A549 (cell line): ENCODE results near the gene OTUD7B. TPM values are rescaled to one million over a fixed set of nuclear protein-coding genes. Genes with fewer than 3 reads are reported as not detected.
"Not testable (repeated sequence)": the region's sequence is repeated elsewhere in the genome, so short reads cannot be mapped to it uniquely, and the experiment has no call there.

ENCODE experiments used
- ATAC-seq, 2 experiments: fragments of 200-7000 bp in 1 of 2; fragments of >200 bp in 1 of 2; cut with Nextera tagmentation in 1 of 2; cut with Tn5 transposase in 1 of 2; 3 replicates each; pipeline versions ENCODE4 v1.8.0 to v1.9.1; 2018 to 2020; ENCODE audit warnings: mild to moderate bottlenecking in 1 of 2, moderate library complexity in 1 of 2
- CTCF ChIA-PET: fragments of 300-600 bp; sonication (Branson Sonifier 250); formaldehyde crosslinking; extraction: SDS; loops from one replicate; lab custom pipeline; 2021; ENCODE audit warnings: antibody characterized with exemption, inconsistent platforms; lab: Yijun Ruan, JAX
- POLR2A ChIA-PET: fragments of 350-600 bp; formaldehyde crosslinking; extraction: SDS; loops from one replicate; lab custom pipeline; 2021; ENCODE audit warnings: antibody characterized with exemption, inconsistent platforms; lab: Yijun Ruan, JAX
- DNase-seq, 2 experiments: peaks; one replicate each; pipeline versions ENCODE4 v3.0.0 to v3.0.0-alpha.2; 2011 to 2016; ENCODE audit warnings: low read depth in 1 of 2, low spot score in 1 of 2
- FAIRE-seq: peaks from 2 replicates; lab custom pipeline; 2011; peaks lifted over from hg19 to GRCh38; lab: Jason Lieb, UNC
- H3K27ac ChIP-seq, 2 experiments: fragments of >200 bp; sonication (Bioruptor Twin); formaldehyde crosslinking; 3 replicates each; pipeline ENCODE4 v1.5.1; 2016 to 2017
- H3K4me1 ChIP-seq: fragments of >200 bp; sonication (Bioruptor Twin); formaldehyde crosslinking; 3 replicates; pipeline ENCODE4 v1.6.1; 2016
- H3K4me2 ChIP-seq: fragments of >200 bp; sonication (Bioruptor Twin); formaldehyde crosslinking; 3 replicates; pipeline ENCODE4 v1.6.1; 2016
- H3K4me3 ChIP-seq: fragments of >200 bp; sonication (Bioruptor Twin); formaldehyde crosslinking; 3 replicates; pipeline ENCODE4 v1.5.1; 2016
- H3K9me3 ChIP-seq: fragments of >200 bp; sonication (Bioruptor Twin); formaldehyde crosslinking; 3 replicates; pipeline ENCODE4 v1.6.1; 2016
- BHLHE40 ChIP-seq: IDR thresholded peaks from 2 replicates; pipeline ENCODE4 v1.6.1; 2012; ENCODE audit warnings: low read depth, low read length, inconsistent platforms
- CEBPB ChIP-seq, 2 experiments: fragments of >200 bp in 1 of 2; sonication (Bioruptor Twin) in 1 of 2; formaldehyde crosslinking in 1 of 2; IDR thresholded peaks; 2 replicates each; pipeline ENCODE4 v1.6.1; 2012 to 2016
- EHF ChIP-seq: fragments of 250-450 bp; sonication (Bioruptor Pico); IDR thresholded peaks from 2 replicates; pipeline ENCODE4 v1.5.0; 2020; ENCODE audit warnings: mild to moderate bottlenecking
- FOSL2 ChIP-seq, 2 experiments: fragments of 450-650 bp in 1 of 2; fragments of >200 bp in 1 of 2; sonication (Bioruptor Twin) in 1 of 2; formaldehyde crosslinking; IDR thresholded peaks; 2 replicates each; pipeline versions ENCODE4 v1.5.0 to v1.6.1; 2016 to 2020; ENCODE audit warnings: mild to moderate bottlenecking in 1 of 2, moderate library complexity in 1 of 2
- FOXS1 ChIP-seq: fragments of 250-450 bp; sonication (Bioruptor Pico); IDR thresholded peaks from 2 replicates; pipeline ENCODE4 v1.5.0; 2020; ENCODE audit warnings: mild to moderate bottlenecking, moderate library complexity
- GATA3 ChIP-seq: IDR thresholded peaks from 2 replicates; pipeline ENCODE4 v1.6.1; 2012; ENCODE audit warnings: borderline replicate concordance
- HEYL ChIP-seq: fragments of 250-450 bp; sonication (Bioruptor Pico); IDR thresholded peaks from 2 replicates; pipeline ENCODE4 v1.8.0; 2021; ENCODE audit warnings: mild to moderate bottlenecking, moderate library complexity
- HOXA7 ChIP-seq: fragments of 250-450 bp; sonication (Bioruptor Pico); IDR thresholded peaks from 2 replicates; pipeline ENCODE4 v1.5.0; 2020; ENCODE audit warnings: mild to moderate bottlenecking, moderate library complexity
- HOXB13 ChIP-seq: fragments of 250-450 bp; sonication (Bioruptor Pico); IDR thresholded peaks from 2 replicates; pipeline ENCODE4 v1.5.0; 2020; ENCODE audit warnings: low read depth, mild to moderate bottlenecking, moderate library complexity
- HOXB5 ChIP-seq: fragments of 250-450 bp; sonication (Bioruptor Pico); IDR thresholded peaks from 2 replicates; pipeline ENCODE4 v1.5.0; 2020; ENCODE audit warnings: mild to moderate bottlenecking, moderate library complexity
- POLR2A ChIP-seq: IDR thresholded peaks from 2 replicates; pipeline ENCODE4 v1.6.1; 2012; ENCODE audit warnings: mild to moderate bottlenecking, low read length
- POLR2AphosphoS2 ChIP-seq: conservative IDR thresholded peaks from 2 replicates; pipeline ENCODE4 v1.6.1; 2012; ENCODE audit warnings: low read length, improper control_type of control experiment, inconsistent platforms
- RAD21 ChIP-seq, 2 experiments: fragments of >200 bp in 1 of 2; sonication (Bioruptor Twin) in 1 of 2; formaldehyde crosslinking in 1 of 2; IDR thresholded peaks in 1 of 2; conservative IDR thresholded peaks in 1 of 2; 2 replicates in 1 of 2; 3 replicates in 1 of 2; pipeline ENCODE4 v1.6.1; 2012 to 2018; ENCODE audit warnings: inconsistent platforms in 1 of 2
- TP53 ChIP-seq: fragments of 250-450 bp; sonication (Bioruptor Pico); IDR thresholded peaks from 2 replicates; pipeline ENCODE4 v1.5.0; 2021; ENCODE audit warnings: mild to moderate bottlenecking, moderate library complexity
- ZC3H11A ChIP-seq: fragments of 450-650 bp; IDR thresholded peaks from 2 replicates; pipeline ENCODE4 v1.6.1; 2014; ENCODE audit warnings: antibody characterized with exemption, mild to moderate bottlenecking
- ZSCAN20 ChIP-seq: fragments of 250-450 bp; sonication (Bioruptor Pico); IDR thresholded peaks from 2 replicates; pipeline ENCODE4 v1.8.0; 2022; ENCODE audit warnings: mild to moderate bottlenecking, moderate library complexity
- WGBS: methylation state at CpG from one replicate; pipeline ENCODE4 v1.1.6; 2017; ENCODE audit errors: missing lambda C conversion rate; 5-methylcytosine and 5-hydroxymethylcytosine counted together
- polyA plus RNA-seq, 4 experiments: library from polyadenylated mRNA; depleted of rRNA in 3 of 4; stranded (reverse); fragments of >200 nt; fragmentation: RNase III in 1 of 4; extraction: RNeasy Plus Mini Kit Qiagen cat#74134 plus additional on column Dnase treatment in 1 of 4; gene quantifications; 2 replicates in 3 of 4; 3 replicates in 1 of 4; pipeline ENCODE4 v1.2.3, GENCODE V29; 2011 to 2017
- TF ChIP-seq, protein P1 (sequence below): fragments of 250-450 bp; sonication (Bioruptor Pico); IDR thresholded peaks from 2 replicates; pipeline ENCODE4 v1.5.0; 2020; ENCODE audit warnings: low read depth, mild to moderate bottlenecking, moderate library complexity
- TF ChIP-seq, protein P2 (sequence below): fragments of 200-600 bp; sonication (generic); IDR thresholded peaks from 2 replicates; pipeline ENCODE4 v1.6.1; 2016; ENCODE audit warnings: antibody characterized with exemption, mild to moderate bottlenecking, moderate library complexity

Gene OTUD7B
- polyA plus RNA-seq, 2 of the 4 experiments (the other 2 are of a cell fraction), result 8.0 to 12.1 TPM

DNA sequence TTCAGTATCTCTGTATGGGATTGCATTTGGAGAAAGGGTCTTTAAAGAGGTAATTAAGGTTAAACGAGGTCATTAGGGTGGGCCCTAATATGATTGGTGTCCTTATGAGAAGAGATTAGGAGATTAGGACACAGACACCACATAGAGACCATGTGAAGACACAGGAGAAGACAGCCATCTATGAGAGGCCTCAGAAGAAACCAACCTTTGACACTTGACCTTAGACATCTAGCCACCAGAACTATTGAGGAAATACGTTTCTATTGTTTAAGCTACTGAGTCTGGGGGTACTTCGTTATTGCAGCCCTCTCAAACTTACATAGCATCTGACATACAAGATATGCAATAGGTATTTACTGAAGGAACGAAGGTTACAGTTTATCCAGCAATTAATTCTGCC, 49.7 kb upstream of the OTUD7B start:
- ChIA-PET POLR2A (no interaction called here), CTCF (interaction anchor here (0.8 to 1.7 kb wide), 2 partner anchors 10 to 98 kb away, joined by 3 to 6 read pairs; no protein-coding TSS in a partner anchor)
- WGBS, result 53% methylated on average over 4 of the region's 4 CpGs
- TF ChIP-seq ZSCAN20 (CRISPR knock-in tag), result no peak
- no peak for TF ChIP-seq BHLHE40
- no peak for TF ChIP-seq HOXB13 (CRISPR knock-in tag)
- no peak for TF ChIP-seq EHF (CRISPR knock-in tag)
- no peak for TF ChIP-seq POLR2AphosphoS2
- TF ChIP-seq HOXA7 (CRISPR knock-in tag), result no peak
- TF ChIP-seq ZC3H11A, result no peak
- TF ChIP-seq FOXS1, result no peak
- TF ChIP-seq, protein P1, sequence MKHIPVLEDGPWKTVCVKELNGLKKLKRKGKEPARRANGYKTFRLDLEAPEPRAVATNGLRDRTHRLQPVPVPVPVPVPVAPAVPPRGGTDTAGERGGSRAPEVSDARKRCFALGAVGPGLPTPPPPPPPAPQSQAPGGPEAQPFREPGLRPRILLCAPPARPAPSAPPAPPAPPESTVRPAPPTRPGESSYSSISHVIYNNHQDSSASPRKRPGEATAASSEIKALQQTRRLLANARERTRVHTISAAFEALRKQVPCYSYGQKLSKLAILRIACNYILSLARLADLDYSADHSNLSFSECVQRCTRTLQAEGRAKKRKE (CRISPR knock-in tag), result no peak
- TF ChIP-seq CEBPB (IDR thresholded peaks at IDR 0.05), result no peak
- no peak for TF ChIP-seq HOXB5 (CRISPR knock-in tag)
- no peak for TF ChIP-seq RAD21 (conservative IDR thresholded peaks at IDR 0.05 in 1 of 2, IDR thresholded peaks at IDR 0.05 in 1 of 2)
- TF ChIP-seq TP53, result no peak
- TF ChIP-seq POLR2A, result no peak
- no peak for TF ChIP-seq FOSL2 (IDR thresholded peaks at IDR 0.05)
- no peak for TF ChIP-seq FOSL2 (CRISPR knock-in tag; IDR thresholded peaks at IDR 0.05)
- TF ChIP-seq, protein P2, sequence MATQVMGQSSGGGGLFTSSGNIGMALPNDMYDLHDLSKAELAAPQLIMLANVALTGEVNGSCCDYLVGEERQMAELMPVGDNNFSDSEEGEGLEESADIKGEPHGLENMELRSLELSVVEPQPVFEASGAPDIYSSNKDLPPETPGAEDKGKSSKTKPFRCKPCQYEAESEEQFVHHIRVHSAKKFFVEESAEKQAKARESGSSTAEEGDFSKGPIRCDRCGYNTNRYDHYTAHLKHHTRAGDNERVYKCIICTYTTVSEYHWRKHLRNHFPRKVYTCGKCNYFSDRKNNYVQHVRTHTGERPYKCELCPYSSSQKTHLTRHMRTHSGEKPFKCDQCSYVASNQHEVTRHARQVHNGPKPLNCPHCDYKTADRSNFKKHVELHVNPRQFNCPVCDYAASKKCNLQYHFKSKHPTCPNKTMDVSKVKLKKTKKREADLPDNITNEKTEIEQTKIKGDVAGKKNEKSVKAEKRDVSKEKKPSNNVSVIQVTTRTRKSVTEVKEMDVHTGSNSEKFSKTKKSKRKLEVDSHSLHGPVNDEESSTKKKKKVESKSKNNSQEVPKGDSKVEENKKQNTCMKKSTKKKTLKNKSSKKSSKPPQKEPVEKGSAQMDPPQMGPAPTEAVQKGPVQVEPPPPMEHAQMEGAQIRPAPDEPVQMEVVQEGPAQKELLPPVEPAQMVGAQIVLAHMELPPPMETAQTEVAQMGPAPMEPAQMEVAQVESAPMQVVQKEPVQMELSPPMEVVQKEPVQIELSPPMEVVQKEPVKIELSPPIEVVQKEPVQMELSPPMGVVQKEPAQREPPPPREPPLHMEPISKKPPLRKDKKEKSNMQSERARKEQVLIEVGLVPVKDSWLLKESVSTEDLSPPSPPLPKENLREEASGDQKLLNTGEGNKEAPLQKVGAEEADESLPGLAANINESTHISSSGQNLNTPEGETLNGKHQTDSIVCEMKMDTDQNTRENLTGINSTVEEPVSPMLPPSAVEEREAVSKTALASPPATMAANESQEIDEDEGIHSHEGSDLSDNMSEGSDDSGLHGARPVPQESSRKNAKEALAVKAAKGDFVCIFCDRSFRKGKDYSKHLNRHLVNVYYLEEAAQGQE, result no peak
- TF ChIP-seq GATA3, result no peak
- no peak for TF ChIP-seq HEYL
- Histone ChIP-seq H3K4me1 (peaks cover 3% of the 10 kb centered on the region; the same call in 2 of the 3 replicates), H3K4me2 (no peak overlapping the region), H3K4me3 (no peak overlapping the region), H3K9me3 (no peaks in the 10 kb centered on the region), H3K27ac (no peak overlapping the region)
- FAIRE-seq, result no peak
- ATAC-seq, result no peak
- DNase-seq, result no peak

DNA sequence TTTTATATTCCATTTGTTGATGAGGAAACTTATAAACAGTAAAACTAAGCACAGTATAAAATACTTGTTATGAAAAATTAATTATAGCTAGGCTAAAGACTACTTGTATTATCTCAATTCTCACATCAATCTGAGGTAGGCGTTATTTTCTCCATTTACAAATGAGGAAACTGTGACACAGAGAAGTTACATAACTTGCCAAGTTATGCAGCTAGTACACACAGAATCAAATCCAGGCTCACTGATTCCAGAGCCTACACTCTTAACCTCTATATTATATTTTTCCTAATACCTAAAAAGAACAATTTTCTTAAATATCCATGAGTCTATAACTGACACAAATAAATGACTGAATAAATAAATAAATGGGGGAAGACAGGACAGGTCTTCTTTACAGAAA, 45.9 kb upstream of the OTUD7B start:
- Histone ChIP-seq H3K9me3 (no peaks in the 10 kb centered on the region), H3K4me2 (no peak overlapping the region), H3K4me3 (no peak overlapping the region), H3K27ac (no peak overlapping the region), H3K4me1 (no peaks in the 10 kb centered on the region)
- 95% methylated on average over 1 of the region's 1 CpG for WGBS
- TF ChIP-seq ZC3H11A, result no peak
- no peak for ATAC-seq
- no peak for DNase-seq
- no peak for FAIRE-seq
- ChIA-PET CTCF (interaction anchor here (1.6 to 2.2 kb wide), 1 partner anchor 94 kb away, joined by 7 to 10 read pairs; no protein-coding TSS in a partner anchor), POLR2A (no interaction called here)

DNA sequence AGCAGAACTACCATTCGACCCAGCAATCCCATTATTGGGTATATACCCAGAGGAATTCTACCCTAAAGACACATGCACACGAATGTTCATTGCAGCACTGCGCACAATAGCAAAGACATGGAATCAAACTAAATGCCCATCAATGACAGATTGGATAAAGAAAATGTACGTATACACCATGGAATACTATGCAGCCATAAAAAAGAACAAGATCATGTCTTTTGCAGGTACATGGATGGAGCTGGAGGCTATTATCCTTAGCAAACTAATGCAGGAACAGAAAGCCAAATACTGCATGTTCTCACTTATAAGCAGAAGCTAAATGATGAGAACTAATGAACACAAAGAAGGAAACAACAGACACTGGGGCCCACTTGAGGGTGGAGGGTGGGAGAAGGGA, 45.0 kb upstream of the OTUD7B start:
- FAIRE-seq, result not testable (repeated sequence)
- CTCF ChIA-PET, result interaction anchor here (1.0 to 1.6 kb wide), 3 partner anchors 18 to 132 kb away, joined by 5 to 7 read pairs (median 6); no protein-coding TSS in a partner anchor

More for the DNA sequence above, 45.0 kb upstream of the OTUD7B start:
- DNase-seq, H3K4me3 ChIP-seq, H3K27ac ChIP-seq, ATAC-seq, H3K9me3 ChIP-seq, POLR2A ChIA-PET, H3K4me1 ChIP-seq, H3K4me2 ChIP-seq: not testable (repeated sequence)
- WGBS, result 82% methylated on average over 4 of the region's 4 CpGs
